ENCODE results near the gene PGGHG.

DNA sequence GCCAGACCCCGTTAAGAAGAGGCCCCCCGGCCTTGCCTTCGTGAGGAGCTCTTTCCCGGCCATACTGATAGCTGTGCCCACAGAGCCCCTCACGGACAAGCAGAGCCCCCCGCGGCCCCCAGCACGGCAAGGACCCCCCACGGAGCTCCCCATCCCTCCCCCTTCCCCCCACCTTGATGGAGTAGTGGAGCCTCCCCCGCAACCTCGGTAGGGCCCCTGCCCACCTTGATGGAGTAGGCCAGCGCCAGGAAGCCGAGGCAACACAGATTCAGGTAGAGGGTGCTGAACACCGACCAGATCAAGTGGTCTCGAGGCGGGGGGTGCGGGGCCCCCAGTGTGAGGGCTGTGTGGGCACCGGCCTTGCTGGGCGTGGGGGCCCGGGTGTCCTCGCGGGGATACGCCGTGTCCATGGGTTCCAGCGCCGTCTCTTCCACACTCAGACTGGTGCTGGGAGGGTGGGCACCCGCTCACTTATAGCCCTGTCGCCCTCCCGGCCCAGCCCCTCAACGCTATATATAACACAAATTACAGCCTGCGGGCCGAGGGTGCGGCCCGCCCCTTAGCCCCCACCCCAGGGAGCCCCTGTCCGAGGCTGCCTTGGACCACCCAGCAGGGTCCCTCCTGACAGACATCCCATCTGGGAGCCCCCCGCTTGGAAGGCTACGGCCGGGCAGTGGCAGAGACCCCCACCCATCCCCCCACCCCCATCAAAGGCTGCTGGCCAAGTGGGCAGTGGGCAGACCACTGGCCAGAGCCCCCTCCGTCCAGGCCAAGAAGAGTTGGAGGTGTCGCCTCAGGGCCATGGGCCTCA lies 10.4 kb downstream of the PGGHG start, which contains the start of gene IFITM5:
- TF ChIP-seq, protein P1, sequence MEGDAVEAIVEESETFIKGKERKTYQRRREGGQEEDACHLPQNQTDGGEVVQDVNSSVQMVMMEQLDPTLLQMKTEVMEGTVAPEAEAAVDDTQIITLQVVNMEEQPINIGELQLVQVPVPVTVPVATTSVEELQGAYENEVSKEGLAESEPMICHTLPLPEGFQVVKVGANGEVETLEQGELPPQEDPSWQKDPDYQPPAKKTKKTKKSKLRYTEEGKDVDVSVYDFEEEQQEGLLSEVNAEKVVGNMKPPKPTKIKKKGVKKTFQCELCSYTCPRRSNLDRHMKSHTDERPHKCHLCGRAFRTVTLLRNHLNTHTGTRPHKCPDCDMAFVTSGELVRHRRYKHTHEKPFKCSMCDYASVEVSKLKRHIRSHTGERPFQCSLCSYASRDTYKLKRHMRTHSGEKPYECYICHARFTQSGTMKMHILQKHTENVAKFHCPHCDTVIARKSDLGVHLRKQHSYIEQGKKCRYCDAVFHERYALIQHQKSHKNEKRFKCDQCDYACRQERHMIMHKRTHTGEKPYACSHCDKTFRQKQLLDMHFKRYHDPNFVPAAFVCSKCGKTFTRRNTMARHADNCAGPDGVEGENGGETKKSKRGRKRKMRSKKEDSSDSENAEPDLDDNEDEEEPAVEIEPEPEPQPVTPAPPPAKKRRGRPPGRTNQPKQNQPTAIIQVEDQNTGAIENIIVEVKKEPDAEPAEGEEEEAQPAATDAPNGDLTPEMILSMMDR (IDR thresholded peaks at IDR 0.05): no peak
- no peak for TF ChIP-seq POLR2A (IDR thresholded peaks at IDR 0.05)
